HG03432 (cell line): Measurements from ENCODE around the gene ZNF771.
"Not testable (repeated sequence)": the region's sequence is repeated elsewhere in the genome, so short reads cannot be mapped to it uniquely, and the experiment has no call there.

ENCODE experiments used
- ATAC-seq: cut with Tn5 transposase; IDR thresholded peaks from one replicate; pipeline ENCODE4 v1.9.1; 2021; ENCODE audit warnings: mild to moderate bottlenecking, moderate library complexity; ENCODE audit not compliant: unreplicated experiment

ZNF771 gene

DNA sequence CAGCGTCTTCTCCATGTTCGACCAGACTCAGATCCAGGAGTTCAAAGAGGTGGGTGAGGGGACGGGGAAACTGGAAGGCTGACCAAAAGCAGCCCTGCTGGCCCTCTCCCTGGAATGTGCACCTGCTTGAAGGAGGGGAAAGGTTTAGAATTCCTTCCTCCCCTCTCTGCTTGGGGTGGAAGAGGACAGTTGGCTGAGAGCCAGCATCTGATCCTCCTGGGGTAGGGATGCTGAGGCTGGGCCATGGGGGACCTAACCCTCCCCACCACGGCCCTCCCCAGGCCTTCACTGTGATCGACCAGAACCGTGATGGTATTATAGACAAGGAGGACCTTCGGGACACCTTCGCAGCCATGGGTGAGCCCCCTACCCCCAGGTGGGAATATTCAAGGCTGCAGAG is 31.5 kb upstream of the ZNF771 start:
- no peak for ATAC-seq

DNA sequence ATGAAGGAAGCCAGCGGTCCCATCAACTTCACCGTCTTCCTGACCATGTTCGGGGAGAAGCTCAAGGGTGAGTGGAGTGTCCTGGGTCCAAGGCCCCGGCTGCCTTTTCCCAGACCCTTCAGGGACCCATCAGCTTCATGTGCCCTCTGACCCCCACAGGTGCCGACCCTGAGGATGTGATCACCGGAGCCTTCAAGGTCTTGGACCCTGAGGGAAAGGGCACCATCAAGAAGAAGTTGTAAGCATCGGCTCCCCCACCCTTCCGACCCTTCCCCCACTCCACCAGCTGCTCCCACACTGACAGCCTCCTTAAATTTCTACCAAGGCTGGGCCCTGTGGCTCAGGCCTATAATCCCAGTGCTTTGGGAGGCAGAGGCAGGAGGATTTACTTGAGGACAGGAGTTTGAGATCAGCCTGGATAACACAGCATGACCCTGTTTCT is 30.9 kb upstream of the ZNF771 start:
- no peak for ATAC-seq

DNA sequence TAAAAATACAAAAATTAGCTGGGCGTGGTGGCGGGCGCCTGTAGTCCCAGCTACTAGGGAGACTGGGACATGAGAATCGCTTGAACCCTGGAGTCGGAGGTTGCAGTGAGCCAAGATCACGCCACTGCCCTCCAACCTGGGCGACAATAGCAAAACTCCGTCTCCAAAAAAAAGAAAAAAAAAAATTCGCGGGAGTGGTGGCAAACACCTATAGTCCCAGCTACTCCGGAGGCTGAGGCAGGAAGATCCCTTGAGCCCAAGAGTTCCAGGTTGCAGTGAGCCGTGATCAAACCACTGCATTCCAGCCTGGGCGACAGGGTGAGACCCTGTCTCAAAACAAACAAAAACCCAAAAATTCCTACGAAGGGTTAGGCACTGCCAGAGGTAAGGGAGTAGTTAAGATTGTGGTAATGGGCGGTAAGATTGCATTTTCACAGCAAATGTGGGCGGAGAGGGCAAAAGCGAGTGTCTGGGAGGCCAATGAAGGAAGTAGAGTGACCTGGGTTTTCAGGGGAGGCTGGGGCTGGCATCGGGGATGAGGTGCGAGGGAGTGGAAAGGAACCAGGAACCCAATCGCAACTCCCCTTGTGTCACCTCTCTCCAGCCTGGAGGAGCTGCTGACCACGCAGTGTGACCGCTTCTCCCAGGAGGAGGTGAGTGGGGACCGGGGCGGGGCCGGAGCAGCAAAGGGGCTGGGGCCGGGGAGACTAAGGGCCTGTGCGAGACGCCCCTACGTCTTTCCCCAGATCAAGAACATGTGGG is 30.2 kb upstream of the ZNF771 start:
- no peak for ATAC-seq

DNA sequence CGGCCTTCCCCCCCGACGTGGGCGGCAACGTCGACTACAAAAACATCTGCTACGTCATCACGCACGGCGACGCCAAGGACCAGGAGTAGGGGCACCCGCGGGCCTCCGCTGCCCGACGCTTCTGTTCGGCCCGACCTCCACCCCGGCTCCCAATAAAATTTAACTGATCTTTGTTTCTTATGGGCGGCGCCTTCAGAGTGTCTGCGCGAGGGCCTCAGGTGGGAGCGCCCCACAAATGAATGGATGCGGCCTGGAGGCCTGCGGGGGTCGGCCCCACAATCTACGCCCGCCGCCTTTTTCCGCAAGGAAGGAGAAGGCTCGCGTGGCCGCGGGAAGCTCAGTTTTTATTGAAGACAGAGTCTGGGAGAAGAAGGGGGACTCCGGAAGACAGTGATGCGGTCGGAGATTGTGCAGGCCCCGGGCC is 29.6 kb upstream of the ZNF771 start:
- ATAC-seq, result peak; percentile 43

DNA sequence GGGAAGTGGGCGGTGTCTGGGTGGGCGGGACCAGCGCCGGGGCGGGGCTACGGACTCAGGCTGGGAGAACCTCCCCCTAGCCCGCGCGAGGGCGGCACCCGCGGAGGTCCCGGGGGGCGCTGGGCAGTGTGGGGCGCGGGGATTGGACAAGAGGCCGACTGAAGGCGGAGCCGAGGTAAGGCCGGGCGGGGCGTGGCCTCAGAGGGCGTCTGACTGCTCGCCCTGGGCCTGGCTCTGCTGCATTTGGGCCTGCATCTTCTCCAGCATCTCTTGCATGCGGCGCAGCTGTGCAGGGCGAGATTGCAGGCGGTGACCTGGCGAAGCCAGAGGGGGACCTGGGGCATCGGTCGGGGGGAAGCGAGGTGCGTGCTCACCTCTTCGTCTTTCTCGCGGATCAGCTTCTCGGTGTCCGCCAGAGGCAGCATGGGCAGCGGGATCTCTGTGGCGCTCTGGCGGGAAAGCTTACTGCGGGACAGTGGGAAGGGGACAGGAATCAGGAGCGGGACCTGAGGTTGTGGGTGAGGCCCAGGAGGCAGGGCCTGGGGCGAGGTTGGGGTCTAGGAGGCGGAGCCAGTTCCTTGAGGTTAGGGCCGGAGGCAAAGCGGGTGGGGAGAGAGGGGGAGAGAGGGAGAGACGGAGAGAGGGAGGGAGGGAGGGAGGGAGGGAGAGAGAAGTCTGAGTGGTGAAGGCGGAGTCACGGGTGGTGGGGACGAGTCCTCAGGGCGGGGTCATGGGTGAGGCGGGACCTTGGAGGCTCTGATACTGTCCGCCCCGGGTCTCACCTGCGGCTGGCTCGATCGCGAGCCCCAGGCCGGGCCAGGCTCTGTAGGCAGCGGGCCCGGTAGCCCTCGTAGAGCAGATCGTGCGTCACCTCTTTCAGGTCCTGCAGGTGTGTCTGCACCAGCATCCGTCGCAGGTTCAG is 28.9 kb upstream of the ZNF771 start:
- ATAC-seq, result peak; percentile 86

DNA sequence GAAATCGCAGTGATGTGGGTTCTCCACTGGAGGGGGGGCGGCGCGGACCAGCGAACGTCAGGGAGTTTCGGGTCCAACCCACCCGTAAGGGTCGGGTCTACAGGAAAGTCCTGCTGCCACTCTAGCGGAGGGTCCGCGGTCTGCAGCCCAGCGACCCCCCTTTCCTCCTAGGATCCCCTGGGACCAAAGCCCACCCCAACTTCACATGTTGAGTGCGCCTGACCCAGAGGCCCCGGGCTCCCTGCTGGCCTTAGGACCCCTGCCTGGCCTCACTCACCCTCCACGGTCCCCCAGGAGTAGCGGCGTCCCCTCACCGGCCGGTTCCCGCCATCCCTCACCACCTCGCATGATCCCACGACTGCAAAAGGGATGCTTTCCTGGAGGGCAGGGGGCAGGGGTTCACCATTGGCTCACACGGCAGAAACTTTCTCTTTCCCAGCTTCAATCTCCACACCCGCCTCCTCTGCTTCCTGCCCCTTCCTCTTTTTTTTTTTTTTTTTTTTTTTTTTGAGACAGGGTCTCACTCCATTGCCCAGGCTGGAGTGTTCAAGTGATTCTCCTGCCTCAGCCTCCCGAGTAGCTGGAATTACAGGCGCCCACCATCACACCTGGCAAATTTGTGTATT is 28.1 kb upstream of the ZNF771 start:
- no peak for ATAC-seq

DNA sequence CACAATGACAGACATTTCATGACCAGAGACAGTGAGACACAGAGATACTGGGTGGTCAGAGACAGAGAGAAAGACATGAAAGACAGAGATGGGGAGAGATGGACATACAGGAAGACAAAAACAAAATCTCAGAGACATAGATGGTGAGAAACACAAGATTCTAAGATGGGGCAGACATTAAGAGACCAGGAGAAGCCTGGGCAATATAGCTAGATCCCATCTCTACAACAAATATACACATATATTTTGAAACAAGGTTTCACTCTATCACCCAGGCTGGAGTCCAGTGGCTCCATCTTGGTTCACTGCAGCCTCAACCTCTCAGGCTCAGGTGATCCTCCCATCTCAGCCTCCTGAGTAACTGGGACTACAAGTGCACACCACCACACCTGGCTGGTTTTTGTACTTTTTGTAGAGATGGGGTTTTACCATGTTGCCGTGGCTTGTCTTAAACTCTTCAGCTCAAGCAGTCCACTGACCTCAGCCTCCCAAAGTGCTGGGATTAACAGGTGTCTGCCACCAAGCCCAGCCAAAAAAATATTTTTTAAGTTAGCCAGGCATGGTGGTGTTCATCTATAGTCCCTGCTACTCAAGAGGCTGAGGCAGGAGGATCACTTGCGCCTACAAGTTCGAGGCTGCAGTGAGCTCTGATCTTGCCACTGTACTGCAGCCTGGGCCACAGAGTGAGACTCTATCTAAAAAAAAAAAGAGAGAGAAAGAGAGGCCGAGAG is 27.2 kb upstream of the ZNF771 start:
- ATAC-seq, result no peak

DNA sequence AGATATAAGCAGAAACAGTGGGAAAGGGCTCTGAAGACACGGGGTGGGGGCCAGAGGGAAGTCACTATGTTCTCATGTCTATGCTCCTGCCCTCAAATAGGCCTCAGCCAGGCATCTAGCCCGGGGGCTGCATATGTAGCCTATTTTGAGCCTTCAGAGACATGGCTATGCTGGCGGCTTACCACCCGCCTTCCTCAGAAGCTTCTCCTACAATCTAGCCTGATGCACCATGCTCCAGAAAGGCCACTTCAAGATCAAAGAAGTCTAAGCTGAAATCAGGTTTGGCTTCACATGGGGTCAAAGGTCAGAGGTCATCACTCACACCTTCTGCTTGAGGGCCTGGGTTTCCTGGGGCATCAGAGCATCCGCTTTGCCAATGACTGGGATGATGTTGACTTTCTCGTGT is 26.6 kb upstream of the ZNF771 start:
- no peak for ATAC-seq

DNA sequence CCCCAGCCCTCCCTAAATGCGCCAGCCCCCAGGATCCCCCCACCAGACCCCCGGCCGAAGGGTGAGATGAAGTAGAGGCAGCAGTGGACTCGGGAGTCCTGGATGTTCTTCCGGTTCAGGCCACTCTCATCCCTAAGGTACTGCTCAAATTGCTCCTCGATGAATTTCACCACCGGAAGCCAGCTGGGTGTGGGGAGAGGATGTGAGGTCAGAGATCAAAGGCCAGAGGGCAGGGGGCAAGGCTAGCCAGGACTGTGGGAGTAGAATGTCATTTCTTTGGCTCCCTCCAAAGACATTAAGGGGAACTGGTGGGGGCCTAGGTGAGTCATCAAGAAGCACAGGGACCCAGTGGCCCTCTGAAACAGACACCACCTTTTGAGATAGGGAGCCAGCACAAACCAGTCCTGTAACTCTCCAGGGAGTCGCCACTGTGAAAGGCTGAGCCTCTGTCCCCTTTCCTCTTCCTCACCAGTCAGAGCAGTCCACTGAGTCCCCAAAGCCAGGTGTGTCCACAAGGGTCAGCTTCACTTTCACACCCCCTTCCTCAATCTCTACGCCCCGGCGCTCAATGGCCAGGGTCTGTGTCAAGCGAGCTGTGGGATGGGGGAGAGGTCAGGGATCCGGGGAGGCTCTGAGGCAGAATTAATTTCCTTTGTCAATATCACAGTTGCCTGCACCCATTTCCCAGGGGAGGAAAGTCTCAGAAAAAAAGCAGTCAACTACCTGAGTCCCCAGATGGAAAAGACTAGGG is 25.9 kb upstream of the ZNF771 start:
- ATAC-seq, result no peak

DNA sequence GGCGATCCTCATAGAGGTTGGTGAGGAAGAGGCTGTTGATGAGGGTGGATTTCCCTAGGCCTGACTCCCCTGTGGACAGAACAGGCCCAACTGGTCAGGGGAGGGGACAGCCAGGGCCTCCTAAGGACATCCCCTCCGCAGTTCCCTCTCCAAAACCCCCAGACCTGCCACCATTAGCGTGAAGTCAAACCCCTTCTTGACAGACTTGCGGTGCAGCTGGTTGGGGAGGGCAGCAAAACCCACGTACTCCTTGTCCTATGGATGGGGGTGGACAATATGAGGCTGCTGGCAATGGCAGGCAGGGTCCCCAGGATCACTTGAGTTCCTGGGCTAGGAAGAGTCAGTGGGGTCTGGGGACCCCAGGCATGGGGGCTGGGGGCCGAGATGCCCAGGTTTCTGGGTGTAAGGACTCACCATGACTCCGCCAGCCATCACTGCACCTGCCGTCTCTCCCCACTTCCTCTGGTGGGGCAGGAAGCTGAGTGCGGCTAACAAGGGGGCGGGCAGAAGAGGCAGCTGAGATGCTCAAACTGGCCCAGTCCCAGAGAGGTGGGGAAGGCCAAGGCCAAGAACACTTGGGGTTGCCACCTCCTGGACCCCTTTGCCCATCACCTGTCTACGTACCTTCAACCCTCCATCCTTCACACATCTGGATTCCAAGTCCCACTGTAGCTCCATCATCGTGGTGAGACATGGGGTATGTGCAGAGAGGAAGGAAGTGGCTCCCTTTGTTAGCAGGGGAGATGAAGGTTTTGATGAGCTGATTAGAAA is 25.1 kb upstream of the ZNF771 start, which contains the start of gene SEPTIN1:
Gene SEPTIN1, minus strand, starts transcription at position 451 of the 771 bp plus-strand sequence. Its CDS starts 19 bp downstream, at position 432.
- ATAC-seq, result peak; percentile 28

DNA sequence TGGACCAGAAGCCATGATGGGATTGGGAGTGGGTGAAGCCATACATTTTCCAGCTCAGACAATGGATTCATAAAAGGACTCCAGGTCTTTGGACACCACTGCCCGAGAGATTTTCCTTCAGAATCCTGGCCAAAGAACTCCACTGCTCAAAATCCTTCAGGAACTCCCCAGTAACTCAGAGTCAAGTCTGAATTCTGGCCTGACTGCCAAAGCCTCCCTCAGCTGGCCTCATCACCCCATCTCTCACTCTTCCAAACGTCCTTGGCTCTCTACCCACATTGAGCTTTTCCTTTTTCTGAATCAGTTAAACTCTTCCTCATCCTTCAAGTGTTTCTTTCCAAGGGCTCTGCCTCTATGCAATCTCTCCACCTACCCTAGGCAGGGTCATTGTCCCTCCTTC is 23.9 kb upstream of the ZNF771 start:
- no peak for ATAC-seq

DNA sequence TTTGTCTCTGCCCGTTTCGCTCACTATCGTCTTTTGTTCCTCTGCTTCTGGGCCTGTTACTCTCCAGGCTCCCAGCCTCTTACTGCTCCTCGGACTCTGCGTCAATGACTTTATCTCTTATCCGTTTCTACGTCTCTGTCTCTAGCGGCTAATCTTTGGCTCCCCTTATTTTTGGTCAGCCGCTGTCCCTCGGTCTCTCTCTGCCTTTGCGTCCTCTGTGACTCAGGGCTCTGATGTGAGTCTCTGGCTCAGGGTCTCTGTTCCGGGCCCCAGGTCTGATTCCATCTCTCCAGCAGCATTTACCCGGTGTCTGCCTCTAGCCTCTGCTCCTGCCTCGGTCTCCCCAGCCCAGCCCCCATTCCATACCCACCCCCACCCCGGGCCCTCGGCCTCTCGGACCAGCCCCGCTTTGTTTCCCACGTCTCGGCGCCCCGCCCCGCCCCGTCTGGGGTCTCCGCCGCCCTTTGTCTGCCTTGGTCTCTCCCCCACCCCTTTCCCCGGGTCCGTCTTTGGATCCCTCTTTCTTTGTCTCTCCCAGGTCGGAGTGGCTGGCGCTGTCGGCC is 12.7 kb upstream of the ZNF771 start:
- no peak for ATAC-seq

DNA sequence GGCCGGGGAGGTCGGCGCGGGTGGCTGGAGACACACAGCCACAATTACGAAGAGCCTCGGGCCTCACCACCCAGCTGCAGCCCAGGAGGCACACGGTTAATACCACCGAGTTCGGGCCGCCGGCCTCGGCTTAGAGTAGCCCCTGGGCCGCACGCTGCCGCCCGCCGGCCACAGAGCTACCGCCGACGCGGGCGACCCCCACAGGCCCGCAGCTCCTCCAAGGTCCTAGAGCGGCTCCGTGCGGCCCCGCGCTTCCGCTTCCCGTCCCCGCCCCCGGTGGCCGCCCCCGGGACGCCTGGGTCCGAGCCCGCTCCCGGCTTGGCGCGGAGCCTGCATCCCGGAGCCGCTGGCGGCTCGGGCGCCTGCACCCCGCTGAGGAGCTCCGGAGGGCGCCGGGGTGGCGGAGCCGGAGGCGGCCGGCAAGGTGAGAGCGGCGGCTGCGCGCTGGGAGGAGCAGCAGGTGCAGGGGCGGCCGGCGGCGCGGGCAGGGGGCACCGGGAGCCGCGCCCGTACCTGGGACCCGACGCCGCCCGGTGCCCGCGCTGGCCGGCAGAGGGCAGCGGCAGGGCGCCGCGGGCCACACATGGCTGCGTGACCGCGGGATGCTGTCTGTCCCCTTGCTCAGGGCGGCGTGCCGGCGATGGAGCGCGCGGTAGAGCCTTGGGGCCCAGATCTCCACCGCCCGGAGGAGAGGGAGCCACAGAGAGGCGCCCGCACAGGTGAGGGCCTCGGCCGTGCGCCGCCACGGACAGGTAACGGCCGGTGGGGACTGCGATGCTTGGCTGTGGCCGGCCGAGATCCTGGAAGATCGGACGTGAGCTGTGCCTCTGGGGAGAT is 12.0 kb upstream of the ZNF771 start, which contains the start of gene ZNF48:
Gene ZNF48, plus strand, starts transcription at position 266 of the 837 bp plus-strand sequence. Its CDS starts 375 bp downstream, at position 641.
- peak; percentile 68 for ATAC-seq

DNA sequence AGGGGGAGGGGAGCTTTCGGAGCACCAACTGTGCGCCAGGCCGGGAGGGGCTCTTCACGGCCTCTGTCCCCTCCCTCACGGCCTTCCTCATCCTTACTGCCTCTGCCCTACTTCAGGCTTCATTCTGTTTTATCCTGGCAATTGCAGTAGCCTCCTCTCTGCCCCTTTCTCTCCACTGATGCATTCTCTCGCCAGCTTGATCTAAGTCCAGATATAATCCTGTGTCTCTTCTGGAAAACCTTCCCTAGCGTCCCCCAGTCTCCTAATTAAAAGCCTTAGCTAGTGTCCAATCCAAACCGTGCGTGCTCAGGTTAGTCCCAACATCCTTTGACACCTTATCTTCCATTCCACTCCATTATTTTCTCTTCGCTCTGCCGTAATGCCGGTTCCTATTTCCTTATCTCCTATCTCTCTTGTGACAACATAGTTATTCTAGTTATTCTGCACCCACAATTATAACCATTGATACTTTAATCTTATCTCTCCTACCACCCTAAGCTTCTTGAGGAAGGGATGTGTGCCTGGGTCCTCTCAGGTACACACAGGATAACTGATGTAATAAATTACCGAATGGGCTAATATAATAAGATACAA is 11.3 kb upstream of the ZNF771 start:
- ATAC-seq, result no peak

DNA sequence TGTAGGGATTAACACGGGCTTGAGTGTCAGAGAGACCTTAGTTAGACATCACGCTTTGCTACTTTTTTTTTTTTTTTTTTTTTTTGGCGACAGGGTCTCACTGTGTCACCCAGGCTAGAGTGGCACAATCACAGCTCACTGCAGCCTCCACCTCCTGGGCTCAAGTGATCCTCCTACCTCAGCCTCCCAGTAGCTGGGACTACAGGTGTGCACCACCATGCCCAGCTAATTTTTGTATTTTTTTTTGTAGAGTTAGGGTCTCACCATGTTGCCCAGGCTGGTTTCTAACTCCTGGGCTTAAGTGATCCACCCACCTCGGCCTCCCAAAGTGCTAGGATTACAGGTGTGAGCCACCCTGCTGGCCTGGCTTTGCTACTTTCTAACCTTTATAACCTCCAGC is 10.8 kb upstream of the ZNF771 start:
- ATAC-seq, result not testable (repeated sequence)

DNA sequence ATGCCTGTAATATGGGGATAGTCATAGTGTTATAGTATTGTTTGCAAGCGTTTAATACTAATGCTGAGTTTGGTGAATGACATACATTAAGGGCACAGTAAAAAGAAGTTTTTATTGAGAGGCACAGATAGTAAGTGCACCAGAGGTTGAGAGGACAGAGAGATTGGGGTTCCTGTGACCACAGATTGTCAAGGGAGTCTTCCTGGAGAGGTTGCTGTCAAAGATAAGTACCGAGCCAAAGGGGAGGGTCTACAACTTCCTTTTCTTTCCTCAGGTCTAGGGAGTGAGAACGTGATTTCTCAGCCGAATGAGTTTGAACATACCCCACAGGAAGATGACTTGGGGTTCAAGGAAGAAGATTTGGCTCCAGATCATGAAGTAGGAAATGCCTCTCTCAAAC is 10.3 kb upstream of the ZNF771 start:
- no peak for ATAC-seq
